ENCODE measurements around the gene CERS5. TPM values are rescaled to one million over a fixed set of nuclear protein-coding genes. Genes with fewer than 3 reads are reported as not detected.

The CERS5 gene
- total and polyA plus RNA-seq, 10 of the 15 experiments (the other 5 are each of a cell fraction or from before 2014, with no cell fraction given): 6.8 to 50.1 (median 31.8) TPM

- ChIA-PET POLR2A (interaction anchor here (0.6 to 6.6 kb wide), 7 partner anchors 8 to 1009 kb away, joined by 3 to 54 read pairs (median 4); partner anchors contain the start of gene SMARCD1), CTCF (interaction anchor here (0.6 to 6.0 kb wide), 9 partner anchors 8 to 204 kb away, joined by 3 to 68 read pairs (median 6); partner anchors contain the start of genes COX14 and LIMA1), RAD21 (ENCODE audit: unreplicated experiment) (interaction anchor here (1.2 to 6.0 kb wide), 9 partner anchors 8 to 189 kb away, joined by 4 to 63 read pairs (median 19); no protein-coding TSS in a partner anchor), SMC1A (ENCODE audit: uncharacterized antibody, unreplicated experiment) (interaction anchor here (0.9 to 7.2 kb wide), 7 partner anchors 9 to 100 kb away, joined by 3 to 94 read pairs (median 27); partner anchors contain the start of gene LIMA1)
- Histone ChIP-seq H3K4me2 (ENCODE audit: control insufficient read depth, insufficient read depth) (peak overlapping the region; percentile 27; the same call in 1 of the 2 replicates), H3K36me3 (ENCODE audit: control insufficient read depth in 2 of 2, insufficient read depth in 2 of 2, low read length in 1 of 2) (no peaks in the 10 kb centered on the region; a peak in 2 of 4 replicates), H3K79me2 (ENCODE audit: control insufficient read depth, insufficient read depth, low read length) (peaks cover 78% of the 10 kb centered on the region), H3K27me3 (replicated peaks in 1 of 2; ENCODE audit: control insufficient read depth in 2 of 2, insufficient read depth in 2 of 2, low read length in 1 of 2) (no peaks in the 10 kb centered on the region), H3K9ac (ENCODE audit: control insufficient read depth, insufficient read depth, low read length) (no peak overlapping the region), H3K4me1 (ENCODE audit: control insufficient read depth, insufficient read depth, low read length) (peaks cover 13% of the 10 kb centered on the region), H3K9me3 (replicated peaks; ENCODE audit: control insufficient read depth, insufficient read depth, low read length) (no peaks in the 10 kb centered on the region), H2AFZ (ENCODE audit: control insufficient read depth, low read depth, low read length) (no peak overlapping the region), H4K20me1 (ENCODE audit: control insufficient read depth, insufficient read depth) (no peaks in the 10 kb centered on the region), H3K27ac (ENCODE audit: control insufficient read depth, insufficient read depth) (no peak overlapping the region), H3K4me3 (no peak overlapping the region)
- WGBS (ENCODE audit: insufficient coverage, insufficient replicate concordance, low lambda C conversion rate, missing lambda C conversion rate): 65% methylated on average over 2 of the region's 2 CpGs
- intact Hi-C loops (cut with micrococcal nuclease; ENCODE audit: unreplicated experiment) (no loop called here), in situ Hi-C loops (cut with MboI) (no loop called here)
- peak; percentile 57 for TF ChIP-seq BCL3 (IDR thresholded peaks at IDR 0.05; ENCODE audit: borderline replicate concordance, insufficient read depth, low read depth, low read length, poor library complexity, severe bottlenecking)
- TF ChIP-seq PBX3 (IDR thresholded peaks at IDR 0.05; ENCODE audit: insufficient replicate concordance, low read depth, low read length): peak; percentile 26
- TF ChIP-seq CREM (IDR thresholded peaks at IDR 0.05; ENCODE audit: low read depth): no peak
- peak; percentile 4; the same call in 1 of the 3 replicates for ATAC-seq
- BruUV-seq (replicated peaks): no TSS peak
- DNase-seq (ENCODE audit: low read depth, low spot score): no peak
- FAIRE-seq: no peak
Observed at GRCh38 chr12:50213439-50213838, 46.3 kb upstream of the CERS5 start.
